Fibroblast of peridontal ligament (primary cell): Measurements from ENCODE around the gene CEACAM16.
A peak's percentile ranks its signal among the peaks of the same experiment; 100 is the strongest.
"Not testable (repeated sequence)": the region's sequence is repeated elsewhere in the genome, so short reads cannot be mapped to it uniquely, and the experiment has no call there.

ENCODE experiments used
- DNase-seq: peaks from one replicate; pipeline ENCODE4 v3.0.0-alpha.2; 2010; ENCODE audit errors: extremely low read depth

CEACAM16 gene

DNA sequence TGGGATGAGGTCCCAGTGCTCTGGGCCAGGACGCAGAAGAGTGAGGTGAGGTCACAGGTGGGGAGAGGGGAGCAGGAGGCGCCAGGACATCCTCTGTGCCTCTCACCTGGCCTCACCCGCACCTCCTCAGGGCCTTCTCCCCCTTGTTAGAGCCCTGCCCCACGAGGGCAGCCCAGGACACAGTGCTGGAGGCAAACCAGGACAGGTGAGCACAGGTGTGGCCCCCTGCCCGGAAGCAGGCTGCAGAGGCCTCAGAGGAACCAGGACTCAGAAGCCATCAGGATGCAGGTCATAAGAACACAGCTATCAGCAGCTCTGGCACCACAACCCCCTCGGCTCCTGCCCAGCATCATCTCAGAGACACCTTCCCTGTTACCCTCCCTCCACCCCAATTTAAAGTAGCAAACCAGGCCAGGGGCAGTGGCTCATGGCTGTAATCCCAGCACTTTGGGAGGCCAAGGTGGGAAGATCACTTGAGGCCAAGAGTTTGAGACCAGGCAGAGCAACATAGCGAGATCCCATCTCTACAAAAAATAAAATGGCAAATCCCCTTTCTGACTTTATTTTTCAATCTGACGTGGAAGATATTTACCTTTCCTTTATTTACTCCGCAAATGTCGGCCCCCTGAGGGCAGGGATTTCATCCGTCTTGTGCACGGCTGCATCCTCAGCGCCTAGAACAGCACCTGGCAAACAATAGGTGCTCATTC lies at the start of gene CEACAM16:
Gene CEACAM16 (plus strand): TSS at position 660 of the 710 bp plus-strand sequence. CDS start 2,306 bp downstream, outside the sequence.
- DNase-seq, result no peak

GRCh38 chr19:44649578-44650145 lies 49.3 kb upstream of the CEACAM16 start:
- no peak for DNase-seq

GRCh38 chr19:44653343-44653742 lies 45.6 kb upstream of the CEACAM16 start:
- DNase-seq, result no peak

DNA sequence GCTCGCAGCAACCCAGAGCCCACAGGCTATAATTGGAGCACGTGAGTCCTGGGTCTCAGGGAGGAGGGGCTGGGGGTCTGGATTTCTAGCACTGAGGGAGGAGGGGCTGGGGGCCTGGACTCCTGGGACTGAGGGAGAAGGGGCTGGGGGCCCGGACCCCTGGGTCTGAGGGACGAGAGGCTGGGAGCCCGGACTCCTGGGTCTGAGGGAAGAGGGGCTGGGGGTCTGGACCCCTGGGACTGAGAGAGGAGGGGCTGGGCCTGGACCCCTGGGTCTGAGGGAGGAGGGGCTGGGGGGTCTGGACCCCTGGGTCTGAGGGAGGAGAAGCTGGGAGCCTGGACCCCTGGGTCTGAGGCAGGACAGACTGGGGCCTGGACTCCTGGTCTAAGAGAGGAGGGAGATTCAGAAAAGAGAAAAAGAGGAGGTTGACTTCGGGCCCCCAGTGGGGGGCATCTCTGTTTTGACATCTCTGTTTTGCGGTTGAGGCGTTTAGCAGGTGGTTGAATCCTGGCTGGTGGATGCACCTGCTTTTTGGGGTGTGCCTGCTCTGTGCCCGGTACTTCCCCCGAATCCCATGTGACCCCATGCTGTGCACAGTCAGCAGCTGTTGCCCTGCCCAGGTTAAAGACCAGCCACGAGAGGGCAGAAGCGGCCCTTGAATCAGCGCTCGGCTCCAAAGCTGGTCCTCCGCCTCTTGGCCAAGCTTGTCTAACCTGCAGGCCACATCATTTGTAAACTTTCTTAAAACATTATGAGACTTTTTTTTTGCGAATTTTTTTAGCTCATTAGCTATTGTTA lies 44.8 kb upstream of the CEACAM16 start:
- peak; percentile 29 for DNase-seq

DNA sequence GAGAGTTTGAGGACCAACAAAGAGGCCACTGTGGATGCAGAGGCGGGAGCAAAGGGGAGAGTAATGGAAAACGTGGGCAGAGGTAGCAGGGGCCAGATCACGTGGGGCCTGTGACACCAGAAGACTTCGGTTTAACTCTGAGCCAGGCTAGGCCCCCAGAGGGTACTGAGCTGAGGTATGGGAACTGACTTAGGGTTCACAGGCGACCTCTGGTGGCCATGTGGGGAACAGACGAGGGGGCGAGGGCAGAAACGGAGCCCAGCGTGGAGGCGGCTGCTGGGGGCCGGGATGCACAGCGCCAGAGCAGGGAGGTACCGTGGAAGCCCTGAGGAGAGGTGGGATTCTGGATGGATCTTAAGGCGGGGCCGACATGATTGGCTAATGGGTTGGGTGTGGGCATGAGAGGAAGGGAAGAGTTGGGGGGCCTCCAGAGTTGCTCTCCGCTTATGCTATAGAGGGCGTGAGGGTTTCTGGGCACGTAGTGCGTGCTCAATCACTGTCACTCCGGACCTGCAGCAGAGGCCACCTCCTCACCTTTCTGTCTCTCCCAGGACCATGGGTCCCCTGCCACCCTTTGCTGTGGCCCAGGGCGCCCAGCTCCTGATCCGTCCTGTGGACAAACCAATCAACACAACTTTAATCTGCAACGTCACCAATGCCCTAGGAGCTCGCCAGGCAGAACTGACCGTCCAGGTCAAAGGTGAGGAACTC lies 41.6 kb upstream of the CEACAM16 start:
- peak; percentile 75 for DNase-seq

DNA sequence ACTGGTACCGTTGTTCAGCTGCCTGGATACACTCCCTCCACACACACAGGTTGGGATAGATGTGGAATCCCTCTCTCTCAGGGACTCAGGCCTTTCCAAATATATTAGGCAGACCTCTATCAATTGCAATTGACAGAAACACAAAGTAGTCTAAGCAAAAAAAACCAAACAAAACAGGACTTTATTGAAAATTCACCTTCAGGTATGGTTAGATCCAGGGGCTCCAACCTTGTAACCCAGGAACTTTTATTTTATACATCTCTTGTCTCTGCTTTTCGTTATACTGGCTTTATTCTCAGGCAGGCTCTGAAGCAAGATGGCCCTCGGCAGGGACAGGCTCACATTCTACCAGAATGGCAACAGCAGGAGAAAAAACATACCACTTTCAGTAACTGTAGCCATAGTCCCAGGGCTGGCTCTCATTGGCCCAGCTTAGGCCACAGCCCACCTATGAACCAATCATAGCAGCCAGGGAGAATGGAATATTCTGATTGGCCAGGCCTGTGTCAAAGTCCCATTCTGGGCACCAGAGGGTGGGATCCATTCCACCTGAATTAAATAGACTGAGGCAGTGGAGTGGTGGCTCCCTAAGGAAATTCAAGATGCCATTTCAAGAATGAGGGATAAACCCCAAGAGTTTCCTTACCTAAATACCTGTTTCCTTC lies 40.8 kb upstream of the CEACAM16 start:
- no peak for DNase-seq

DNA sequence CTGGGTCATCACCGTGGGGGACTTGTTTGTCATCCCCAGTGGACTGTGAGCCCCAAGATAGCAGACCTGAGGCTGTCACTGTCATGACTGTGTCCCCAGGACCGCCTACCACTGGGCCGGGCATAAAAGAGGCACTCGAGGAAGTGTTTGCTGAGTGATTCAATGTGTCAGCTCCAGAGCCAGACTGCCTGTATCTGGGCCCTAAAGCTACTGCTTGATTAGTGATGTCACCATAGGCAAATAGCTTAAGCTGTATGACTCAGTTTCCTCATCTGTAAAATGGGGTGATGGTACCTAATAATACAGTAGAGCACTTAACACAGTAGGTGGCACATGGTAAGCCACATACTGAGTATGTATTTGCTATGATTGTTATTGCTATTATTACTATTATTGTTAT lies 38.9 kb upstream of the CEACAM16 start:
- DNase-seq, result no peak

DNA sequence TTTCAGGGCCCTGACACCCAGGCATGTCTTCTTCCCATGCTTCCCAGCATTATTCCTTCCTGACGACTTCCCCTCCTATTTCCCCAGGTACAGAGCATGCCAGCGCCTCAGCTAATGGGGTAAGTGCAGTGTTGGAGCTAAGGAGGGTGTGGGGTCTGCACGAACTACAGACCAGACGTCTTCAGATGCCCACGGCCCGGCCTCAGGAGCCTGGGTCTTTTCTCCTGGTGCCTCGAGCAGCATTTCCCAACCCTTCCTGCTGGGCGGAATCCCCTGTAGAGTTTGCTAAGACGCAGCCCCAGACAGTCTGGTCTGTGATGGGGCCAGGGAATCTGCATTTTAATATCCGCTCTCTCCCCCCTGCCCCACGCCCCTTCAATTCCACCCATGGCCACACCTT lies 37.7 kb upstream of the CEACAM16 start:
- DNase-seq, result no peak

- no peak for DNase-seq
Measured at GRCh38 chr19:44661904-44662303, 37.0 kb upstream of the CEACAM16 start.

GRCh38 chr19:44662691-44663385 lies 36.1 kb upstream of the CEACAM16 start:
- DNase-seq, result peak; percentile 84

GRCh38 chr19:44663996-44664395 lies 35.0 kb upstream of the CEACAM16 start:
- DNase-seq, result no peak

- DNase-seq, result no peak
Measured at GRCh38 chr19:44664976-44665375, 34.0 kb upstream of the CEACAM16 start.

DNA sequence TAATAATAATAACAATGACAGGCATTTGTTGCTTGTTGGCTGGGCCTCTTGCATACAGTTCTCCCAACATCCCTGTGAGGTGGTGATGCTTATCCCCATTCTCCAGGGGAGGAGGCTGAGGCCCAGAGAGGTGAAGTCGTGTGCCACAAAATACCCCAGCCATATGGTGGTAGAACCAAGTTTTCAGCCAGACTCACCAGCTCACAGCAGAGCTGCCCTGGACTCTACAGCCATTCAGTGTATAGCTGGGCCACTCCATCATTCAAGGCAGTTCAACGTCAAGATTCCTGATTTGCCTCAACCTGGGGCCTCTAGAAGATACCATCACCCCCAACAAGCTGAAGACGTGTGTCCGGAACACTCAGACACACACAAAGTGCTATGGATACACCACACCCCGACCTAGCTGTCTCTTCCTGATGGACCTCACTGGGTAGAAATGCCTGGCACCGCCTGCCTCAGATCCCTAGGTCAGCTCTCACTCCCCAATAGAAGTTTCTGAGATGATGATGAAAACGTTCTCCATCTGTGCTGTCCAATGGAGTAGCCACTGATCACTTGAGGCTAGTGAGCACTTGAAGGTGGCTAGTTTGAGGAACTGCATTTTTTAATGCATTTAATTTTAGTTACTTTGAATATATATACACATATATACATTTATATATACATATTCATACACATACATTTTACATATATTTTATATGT lies 31.9 kb upstream of the CEACAM16 start:
- no peak for DNase-seq

GRCh38 chr19:44668985-44669764 lies 29.8 kb upstream of the CEACAM16 start:
- DNase-seq, result no peak

GRCh38 chr19:44670027-44670426 lies 28.9 kb upstream of the CEACAM16 start:
- DNase-seq, result not testable (repeated sequence)

GRCh38 chr19:44671400-44671799 lies 27.6 kb upstream of the CEACAM16 start, which contains the start of gene CEACAM19:
Gene CEACAM19 (plus strand): TSS chr19:44671482. CDS start chr19:44671932, 450 bp downstream.
- DNase-seq, result no peak

DNA sequence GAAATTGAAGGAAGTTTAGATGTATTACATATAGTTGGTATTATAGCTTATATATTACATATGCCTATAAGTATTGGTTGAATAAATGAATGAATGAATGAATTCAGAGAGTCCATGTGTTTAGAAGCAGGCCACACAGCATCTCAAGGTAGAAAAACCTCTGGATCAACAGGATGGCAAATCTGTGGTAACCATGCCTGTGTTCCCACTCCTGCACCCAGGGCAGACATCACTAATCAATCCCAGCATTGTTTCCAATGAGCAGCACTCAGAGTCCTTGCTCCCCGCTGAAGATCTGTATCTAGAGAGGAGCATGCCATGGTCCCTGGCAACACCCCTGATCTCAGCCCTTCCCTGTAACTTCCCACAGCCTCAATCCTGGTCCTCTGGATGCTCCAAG lies 26.7 kb upstream of the CEACAM16 start:
- DNase-seq, result no peak

DNA sequence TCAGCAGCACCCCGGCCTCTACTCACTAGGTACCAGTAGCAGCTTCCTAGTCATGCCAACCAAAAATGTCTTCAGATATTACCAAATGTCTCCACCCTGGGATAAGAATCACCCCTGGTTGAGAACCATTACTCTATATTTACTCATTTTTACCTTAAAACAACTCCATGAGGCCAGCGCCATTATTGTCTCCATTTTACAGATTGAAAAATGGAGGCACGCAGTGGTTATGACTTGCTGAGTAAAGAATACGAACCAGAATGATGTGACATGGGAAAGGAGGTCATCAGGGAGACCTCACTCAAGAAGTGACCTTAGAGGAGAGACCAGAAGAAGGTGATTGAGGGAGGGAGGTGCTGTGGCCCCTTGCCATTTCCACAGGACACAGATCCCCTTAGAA lies 25.4 kb upstream of the CEACAM16 start:
- DNase-seq, result no peak

DNA sequence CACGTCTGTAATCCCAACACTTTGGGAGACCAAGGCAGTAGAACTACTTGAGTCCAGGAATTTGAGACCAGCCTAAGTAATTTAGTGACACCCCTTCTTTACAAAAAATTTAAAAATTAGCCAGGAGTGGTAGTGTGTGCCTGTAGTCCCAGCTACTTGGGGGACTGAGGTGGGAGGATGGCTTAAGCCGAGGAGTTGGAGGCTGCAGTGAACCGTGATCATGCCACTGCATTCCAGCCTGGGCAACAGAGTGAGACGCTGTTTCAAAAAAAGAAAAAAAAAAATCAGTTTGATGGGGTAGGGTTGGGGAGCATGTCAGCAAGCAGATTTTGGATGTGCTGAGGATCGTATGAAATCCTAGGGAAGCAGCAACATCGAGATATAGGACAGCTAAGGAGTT lies 23.4 kb upstream of the CEACAM16 start:
- DNase-seq, result no peak
